CD4-positive, alpha-beta T cell treated with Interleukin-21 for 1 hour (primary cell): Measurements from ENCODE around the gene MSGN1.
"Not testable (repeated sequence)": the region's sequence is repeated elsewhere in the genome, so short reads cannot be mapped to it uniquely, and the experiment has no call there.

ENCODE experiments used
- DNase-seq: peaks from one replicate; pipeline ENCODE4 v3.0.0-alpha.2; 2020

Gene MSGN1

GRCh38 chr2:17805717-17806363 is 10.4 kb upstream of the MSGN1 start:
- no peak for DNase-seq

- DNase-seq, result no peak
Observed at GRCh38 chr2:17813010-17813741, 3.1 kb upstream of the MSGN1 start.

GRCh38 chr2:17813742-17814473 is 2.4 kb upstream of the MSGN1 start:
- no peak for DNase-seq

GRCh38 chr2:17814601-17815000 is 1.7 kb upstream of the MSGN1 start:
- DNase-seq, result no peak

- no peak for DNase-seq
Observed at GRCh38 chr2:17815468-17816184, 634 bp upstream of the MSGN1 start.

- DNase-seq, result no peak
Observed at GRCh38 chr2:17818235-17818815, 2.1 kb downstream of the MSGN1 start.

- no peak for DNase-seq
Observed at GRCh38 chr2:17821080-17821479, 4.8 kb downstream of the MSGN1 start.

GRCh38 chr2:17821535-17822444 is 5.5 kb downstream of the MSGN1 start:
- DNase-seq, result no peak

- no peak for DNase-seq
Observed at GRCh38 chr2:17822445-17823117, 6.3 kb downstream of the MSGN1 start.

- not testable (repeated sequence) for DNase-seq
Observed at GRCh38 chr2:17823646-17824045, 7.4 kb downstream of the MSGN1 start.

GRCh38 chr2:17827316-17827715 is 11.1 kb downstream of the MSGN1 start:
- DNase-seq, result no peak

GRCh38 chr2:17827785-17828184 is 11.5 kb downstream of the MSGN1 start:
- DNase-seq, result no peak

GRCh38 chr2:17830053-17831034 is 14.1 kb downstream of the MSGN1 start:
- peak; percentile 19 for DNase-seq

GRCh38 chr2:17835516-17835915 is 19.3 kb downstream of the MSGN1 start:
- DNase-seq, result no peak

- DNase-seq, result no peak
Observed at GRCh38 chr2:17839959-17840358, 23.7 kb downstream of the MSGN1 start.

GRCh38 chr2:17843457-17843856 is 27.2 kb downstream of the MSGN1 start:
- no peak for DNase-seq

- no peak for DNase-seq
Observed at GRCh38 chr2:17845806-17846205, 29.5 kb downstream of the MSGN1 start.

GRCh38 chr2:17846676-17847075 is 30.4 kb downstream of the MSGN1 start:
- DNase-seq, result no peak

- no peak for DNase-seq
Observed at GRCh38 chr2:17847236-17847635, 31.0 kb downstream of the MSGN1 start.

GRCh38 chr2:17849275-17849674 is 33.0 kb downstream of the MSGN1 start:
- no peak for DNase-seq
